Lower leg skin (tissue), 3 donors: ENCODE results near the gene TBC1D22A.

Experiments
- CTCF ChIP-seq, 3 donors: fragments of 450-650 bp; IDR thresholded peaks; one replicate each; pipeline ENCODE4 v1.5.1; 2016; ENCODE audit warnings: antibody characterized with exemption in 3 of 3, mild to moderate bottlenecking in 3 of 3, moderate library complexity in 2 of 3
- POLR2A ChIP-seq, 2 donors: fragments of 450-650 bp; IDR thresholded peaks; one replicate each; pipeline ENCODE4 v1.6.1; 2016 to 2017; ENCODE audit warnings: antibody characterized with exemption in 2 of 2, mild to moderate bottlenecking in 1 of 2, moderate library complexity in 1 of 2

DNA sequence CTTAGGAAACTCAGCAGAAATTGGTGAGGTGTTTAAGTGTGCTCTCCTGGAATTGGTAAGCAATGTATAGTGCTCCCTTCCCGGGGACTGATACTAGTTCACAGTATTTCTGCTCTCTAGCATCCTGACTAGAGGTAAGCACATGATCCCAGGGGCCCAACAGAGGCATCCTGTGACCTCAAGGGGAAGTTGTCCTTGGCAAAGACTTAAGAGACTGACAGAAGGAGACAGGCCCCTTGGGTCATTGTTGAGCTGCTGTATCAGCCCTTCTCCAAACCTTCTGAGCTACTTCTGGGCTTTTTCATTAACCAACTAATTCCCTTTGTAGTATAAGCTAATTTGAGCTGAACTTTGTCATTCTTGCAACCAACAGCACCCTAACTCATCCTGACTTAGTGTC is 4.3 kb upstream of the TBC1D22A start:
- TF ChIP-seq CTCF (IDR thresholded peaks at IDR 0.05) (no peak), POLR2A (IDR thresholded peaks at IDR 0.05) (no peak)
